ENCODE measurements around the gene HIVEP1. TPM values are rescaled to one million over a fixed set of nuclear protein-coding genes. Genes with fewer than 3 reads are reported as not detected.

The HIVEP1 gene
- total RNA-seq, 1 donor from 2014 or later: 25.7 TPM

DNA sequence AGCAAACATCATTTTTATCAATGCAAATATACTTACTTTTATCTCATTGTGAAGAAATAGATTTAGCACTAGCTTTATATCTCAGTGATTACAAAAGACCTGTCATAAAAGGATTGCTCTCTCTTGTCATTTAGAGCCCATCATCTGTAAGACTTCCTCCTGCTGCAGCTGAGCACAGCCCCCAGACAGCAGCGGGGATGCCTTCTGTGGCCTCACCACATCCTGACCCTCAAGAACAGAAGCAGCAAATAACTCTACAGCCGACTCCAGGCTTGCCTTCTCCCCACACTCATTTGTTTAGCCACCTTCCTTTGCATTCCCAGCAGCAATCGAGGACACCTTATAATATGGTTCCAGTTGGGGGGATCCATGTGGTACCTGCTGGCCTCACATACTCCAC, 151.0 kb downstream of the HIVEP1 start:
- TF ChIP-seq CTCF (IDR thresholded peaks at IDR 0.05): no peak
- H3K9me3 ChIP-seq: no peaks in the 10 kb centered on the region
- DNase-seq (no peak), ATAC-seq (no peak)
- no peak overlapping the region for H3K27ac ChIP-seq
- H3K4me1 ChIP-seq: no peaks in the 10 kb centered on the region
- H3K4me3 ChIP-seq: no peak overlapping the region
- intact Hi-C loops (cut with DNase I): no loop called here
- peaks cover 24% of the 10 kb centered on the region for H3K36me3 ChIP-seq
- H3K27me3 ChIP-seq: no peaks in the 10 kb centered on the region

- intact Hi-C loops (cut with DNase I): no loop called here
- TF ChIP-seq CTCF (IDR thresholded peaks at IDR 0.05): no peak
- H3K27ac ChIP-seq: no peak overlapping the region
- H3K4me1 ChIP-seq: no peaks in the 10 kb centered on the region
- DNase-seq (no peak), ATAC-seq (no peak)
- no peaks in the 10 kb centered on the region for H3K9me3 ChIP-seq
- H3K4me3 ChIP-seq: no peak overlapping the region
- H3K36me3 ChIP-seq: peaks cover 24% of the 10 kb centered on the region
- H3K27me3 ChIP-seq: no peaks in the 10 kb centered on the region
Measured at GRCh38 chr6:12163744-12164507, 151.8 kb downstream of the HIVEP1 start.

GRCh38 chr6:12164508-12164770, 152.3 kb downstream of the HIVEP1 start:
- H3K36me3 ChIP-seq: peaks cover 24% of the 10 kb centered on the region
- no peak overlapping the region for H3K4me3 ChIP-seq
- no peak for TF ChIP-seq CTCF (IDR thresholded peaks at IDR 0.05)
- DNase-seq: no peak
- no peak for ATAC-seq
- H3K27ac ChIP-seq: no peak overlapping the region
- intact Hi-C loops (cut with DNase I): no loop called here
- no peaks in the 10 kb centered on the region for H3K4me1 ChIP-seq
- H3K27me3 ChIP-seq: no peaks in the 10 kb centered on the region
- no peaks in the 10 kb centered on the region for H3K9me3 ChIP-seq

GRCh38 chr6:12165297-12165696, 153.2 kb downstream of the HIVEP1 start:
- no peaks in the 10 kb centered on the region for H3K27me3 ChIP-seq
- H3K36me3 ChIP-seq: peaks cover 24% of the 10 kb centered on the region
- intact Hi-C loops (cut with DNase I): no loop called here
- no peak for TF ChIP-seq CTCF (IDR thresholded peaks at IDR 0.05)
- no peak overlapping the region for H3K27ac ChIP-seq
- DNase-seq (no peak), ATAC-seq (no peak)
- H3K9me3 ChIP-seq: no peaks in the 10 kb centered on the region
- no peaks in the 10 kb centered on the region for H3K4me1 ChIP-seq
- H3K4me3 ChIP-seq: no peak overlapping the region

- Histone ChIP-seq H3K4me3 (no peak overlapping the region), H3K27ac (no peak overlapping the region), H3K36me3 (peaks cover 24% of the 10 kb centered on the region), H3K4me1 (no peaks in the 10 kb centered on the region), H3K27me3 (no peaks in the 10 kb centered on the region), H3K9me3 (no peaks in the 10 kb centered on the region)
- ATAC-seq: no peak
- no peak for TF ChIP-seq CTCF (IDR thresholded peaks at IDR 0.05)
- DNase-seq: no peak
- intact Hi-C loops (cut with DNase I): no loop called here
Measured at GRCh38 chr6:12165722-12166280, 153.7 kb downstream of the HIVEP1 start.

Measured in upper lobe of right lung (tissue), 1 donor.